Measurements from ENCODE around the gene BAG5. TPM values are rescaled to one million over a fixed set of nuclear protein-coding genes. Genes with fewer than 3 reads are reported as not detected.

The BAG5 gene
- total and polyA plus RNA-seq, 2 of the 8 experiments (the other 6 are each of a cell fraction or from before 2014, with no cell fraction given), result 7.4 to 29.5 TPM

DNA sequence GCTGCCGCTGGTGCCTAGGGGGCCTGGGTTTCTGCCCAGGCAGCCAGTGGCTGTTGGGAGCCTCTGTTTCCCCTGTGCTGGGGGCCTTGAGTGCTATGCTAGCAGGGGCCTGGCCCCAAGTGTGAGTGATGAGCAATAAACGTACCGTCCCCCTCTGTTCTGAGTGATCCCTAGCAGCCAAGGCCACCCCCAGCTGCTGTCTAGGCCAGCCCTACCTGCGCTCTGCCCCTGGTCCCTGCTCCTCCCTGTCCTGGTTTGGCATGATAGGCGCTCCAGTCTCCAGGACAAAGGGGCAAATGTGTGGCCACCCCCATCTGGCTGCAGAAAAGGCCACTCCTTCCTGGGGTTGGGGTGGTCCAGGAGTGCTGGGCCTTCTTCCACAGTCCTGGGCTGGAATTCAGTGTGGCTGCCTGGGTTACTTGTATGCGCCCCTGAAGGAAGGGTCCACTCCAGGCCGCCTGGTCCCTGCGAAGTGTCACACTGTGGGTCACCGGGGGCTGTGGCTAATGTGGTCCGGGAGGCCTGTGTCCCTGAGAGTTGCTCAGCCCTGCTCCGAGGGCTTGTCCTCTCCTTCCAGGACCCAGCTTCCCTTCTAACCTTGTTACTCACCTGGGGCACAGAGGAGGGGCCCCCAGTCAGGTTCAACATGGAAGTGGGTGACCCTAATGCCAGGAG, 26.4 kb downstream of the BAG5 start (continued):
- no peak for TF ChIP-seq EZH2 (IDR thresholded peaks at IDR 0.05; ENCODE audit: low read depth, low read length, severe bottlenecking)
- no peak for TF ChIP-seq GABPA (IDR thresholded peaks at IDR 0.05; ENCODE audit: borderline replicate concordance, insufficient read depth, low read length)
- TF ChIP-seq, protein P1, sequence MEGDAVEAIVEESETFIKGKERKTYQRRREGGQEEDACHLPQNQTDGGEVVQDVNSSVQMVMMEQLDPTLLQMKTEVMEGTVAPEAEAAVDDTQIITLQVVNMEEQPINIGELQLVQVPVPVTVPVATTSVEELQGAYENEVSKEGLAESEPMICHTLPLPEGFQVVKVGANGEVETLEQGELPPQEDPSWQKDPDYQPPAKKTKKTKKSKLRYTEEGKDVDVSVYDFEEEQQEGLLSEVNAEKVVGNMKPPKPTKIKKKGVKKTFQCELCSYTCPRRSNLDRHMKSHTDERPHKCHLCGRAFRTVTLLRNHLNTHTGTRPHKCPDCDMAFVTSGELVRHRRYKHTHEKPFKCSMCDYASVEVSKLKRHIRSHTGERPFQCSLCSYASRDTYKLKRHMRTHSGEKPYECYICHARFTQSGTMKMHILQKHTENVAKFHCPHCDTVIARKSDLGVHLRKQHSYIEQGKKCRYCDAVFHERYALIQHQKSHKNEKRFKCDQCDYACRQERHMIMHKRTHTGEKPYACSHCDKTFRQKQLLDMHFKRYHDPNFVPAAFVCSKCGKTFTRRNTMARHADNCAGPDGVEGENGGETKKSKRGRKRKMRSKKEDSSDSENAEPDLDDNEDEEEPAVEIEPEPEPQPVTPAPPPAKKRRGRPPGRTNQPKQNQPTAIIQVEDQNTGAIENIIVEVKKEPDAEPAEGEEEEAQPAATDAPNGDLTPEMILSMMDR (IDR thresholded peaks at IDR 0.05; ENCODE audit: control extremely low read depth in 1 of 3, insufficient read depth in 1 of 3, low read depth in 1 of 3, low read length in 3 of 3), result no peak
- no peak for TF ChIP-seq ATF2 (IDR thresholded peaks at IDR 0.05; ENCODE audit: low read length)

Measured in H1 (cell line).